Measurements from ENCODE around the gene OSR1.

OSR1 gene

GRCh38 chr2:19363474-19363778, 5.0 kb upstream of the OSR1 start:
- no peak overlapping the region for H3K27ac ChIP-seq (ENCODE audit: insufficient read depth in 1 of 2, low read depth in 1 of 2, low read length in 2 of 2, poor library complexity in 1 of 2, severe bottlenecking in 2 of 2)
- no peaks in the 10 kb centered on the region for H3K36me3 ChIP-seq (ENCODE audit: control insufficient read depth in 4 of 4, insufficient read depth in 4 of 4, low read length in 3 of 4)
- peaks cover 8 to 29% (median 21%) of the 10 kb centered on the region in 4 experiments for H3K4me1 ChIP-seq (ENCODE audit: control extremely low read depth in 1 of 4, control insufficient read depth in 4 of 4, insufficient read depth in 4 of 4, low read length in 3 of 4)
- no peaks in the 10 kb centered on the region for H3K9me3 ChIP-seq (ENCODE audit: control extremely low read depth in 1 of 5, control insufficient read depth in 4 of 5, insufficient read depth in 2 of 5, low read depth in 1 of 5, low read length in 4 of 5)
- peaks cover 28 to 96% (median 57%) of the 10 kb centered on the region in 5 experiments for H3K27me3 ChIP-seq (replicated peaks in 2 of 5; ENCODE audit: control insufficient read depth in 4 of 5, insufficient read depth in 5 of 5, low read length in 4 of 5)
- no peak for DNase-seq
- WGBS (ENCODE audit: insufficient coverage) = 9% methylated on average over 13 of the region's 20 CpGs
- CTCF ChIA-PET = interaction anchor here (0.6 to 1.0 kb wide), 4 partner anchors 842 to 1469 kb away, joined by 3 to 7 read pairs (median 3); no protein-coding TSS in a partner anchor
- POLR2A ChIA-PET = no interaction called here
- peak overlapping the region in 3 of 7 experiments; percentile 47 to 79 (median 76) for H3K4me3 ChIP-seq (ENCODE audit: control insufficient read depth in 1 of 7, extremely low read depth in 1 of 7, insufficient read depth in 4 of 7, low read depth in 2 of 7, low read length in 6 of 7)

- H3K27me3 ChIP-seq (replicated peaks in 2 of 5; ENCODE audit: control insufficient read depth in 4 of 5, insufficient read depth in 5 of 5, low read length in 4 of 5) = peaks cover 28 to 96% (median 55%) of the 10 kb centered on the region in 5 experiments
- ChIA-PET POLR2A (no interaction called here), CTCF (interaction anchor here (0.9 to 5.3 kb wide), 3 partner anchors 13 to 843 kb away, joined by 3 to 63 read pairs (median 7); no protein-coding TSS in a partner anchor)
- no peaks in the 10 kb centered on the region for H3K36me3 ChIP-seq (ENCODE audit: control insufficient read depth in 4 of 4, insufficient read depth in 4 of 4, low read length in 3 of 4)
- no peaks in the 10 kb centered on the region for H3K9me3 ChIP-seq (ENCODE audit: control extremely low read depth in 1 of 5, control insufficient read depth in 4 of 5, insufficient read depth in 2 of 5, low read depth in 1 of 5, low read length in 4 of 5)
- no peak for DNase-seq
- H3K4me3 ChIP-seq (ENCODE audit: control insufficient read depth in 1 of 7, extremely low read depth in 1 of 7, insufficient read depth in 4 of 7, low read depth in 2 of 7, low read length in 6 of 7) = peak overlapping the region in 6 of 7 experiments; percentile 47 to 98 (median 74)
- H3K27ac ChIP-seq (ENCODE audit: insufficient read depth in 1 of 2, low read depth in 1 of 2, low read length in 2 of 2, poor library complexity in 1 of 2, severe bottlenecking in 2 of 2) = no peak overlapping the region
- H3K4me1 ChIP-seq (ENCODE audit: control extremely low read depth in 1 of 4, control insufficient read depth in 4 of 4, insufficient read depth in 4 of 4, low read length in 3 of 4) = peaks cover 8 to 34% (median 24%) of the 10 kb centered on the region in 4 experiments
- under 1% methylated on average over 32 of the region's 33 CpGs for WGBS (ENCODE audit: insufficient coverage)
Observed at GRCh38 chr2:19362755-19363473, 4.5 kb upstream of the OSR1 start.

GRCh38 chr2:19362094-19362754, 3.8 kb upstream of the OSR1 start:
- H3K27me3 ChIP-seq (replicated peaks in 2 of 5; ENCODE audit: control insufficient read depth in 4 of 5, insufficient read depth in 5 of 5, low read length in 4 of 5) = peaks cover 23 to 98% (median 58%) of the 10 kb centered on the region in 5 experiments
- H3K27ac ChIP-seq (ENCODE audit: insufficient read depth in 1 of 2, low read depth in 1 of 2, low read length in 2 of 2, poor library complexity in 1 of 2, severe bottlenecking in 2 of 2) = no peak overlapping the region
- peak overlapping the region in 6 of 7 experiments; percentile 47 to 98 (median 74) for H3K4me3 ChIP-seq (ENCODE audit: control insufficient read depth in 1 of 7, extremely low read depth in 1 of 7, insufficient read depth in 4 of 7, low read depth in 2 of 7, low read length in 6 of 7)
- WGBS (ENCODE audit: insufficient coverage) = 1% methylated on average over 10 of the region's 16 CpGs
- DNase-seq = peak; percentile 61 to 87 (median 84)
- POLR2A ChIA-PET = no interaction called here
- CTCF ChIA-PET = interaction anchor here (5.3 kb wide), 1 partner anchor 13 kb away, joined by 63 read pairs; no protein-coding TSS in a partner anchor
- no peaks in the 10 kb centered on the region for H3K36me3 ChIP-seq (ENCODE audit: control insufficient read depth in 4 of 4, insufficient read depth in 4 of 4, low read length in 3 of 4)
- peaks cover 8 to 37% (median 25%) of the 10 kb centered on the region in 4 experiments for H3K4me1 ChIP-seq (ENCODE audit: control extremely low read depth in 1 of 4, control insufficient read depth in 4 of 4, insufficient read depth in 4 of 4, low read length in 3 of 4)
- H3K9me3 ChIP-seq (ENCODE audit: control extremely low read depth in 1 of 5, control insufficient read depth in 4 of 5, insufficient read depth in 2 of 5, low read depth in 1 of 5, low read length in 4 of 5) = no peaks in the 10 kb centered on the region

GRCh38 chr2:19361325-19361990, 3.0 kb upstream of the OSR1 start:
- no peaks in the 10 kb centered on the region for H3K9me3 ChIP-seq (ENCODE audit: control extremely low read depth in 1 of 5, control insufficient read depth in 4 of 5, insufficient read depth in 2 of 5, low read depth in 1 of 5, low read length in 4 of 5)
- H3K4me1 ChIP-seq (ENCODE audit: control extremely low read depth in 1 of 4, control insufficient read depth in 4 of 4, insufficient read depth in 4 of 4, low read length in 3 of 4) = peaks cover 8 to 39% (median 27%) of the 10 kb centered on the region in 4 experiments
- H3K36me3 ChIP-seq (ENCODE audit: control insufficient read depth in 4 of 4, insufficient read depth in 4 of 4, low read length in 3 of 4) = no peaks in the 10 kb centered on the region
- 6% methylated on average over 49 of the region's 51 CpGs for WGBS (ENCODE audit: insufficient coverage)
- POLR2A ChIA-PET = no interaction called here
- peak overlapping the region in 5 of 7 experiments; percentile 46 to 98 (median 76) for H3K4me3 ChIP-seq (ENCODE audit: control insufficient read depth in 1 of 7, extremely low read depth in 1 of 7, insufficient read depth in 4 of 7, low read depth in 2 of 7, low read length in 6 of 7)
- CTCF ChIA-PET = interaction anchor here (0.9 to 5.3 kb wide), 5 partner anchors 8 to 840 kb away, joined by 3 to 63 read pairs (median 3); no protein-coding TSS in a partner anchor
- no peak for DNase-seq
- H3K27ac ChIP-seq (ENCODE audit: insufficient read depth in 1 of 2, low read depth in 1 of 2, low read length in 2 of 2, poor library complexity in 1 of 2, severe bottlenecking in 2 of 2) = no peak overlapping the region
- peaks cover 23 to 98% (median 65%) of the 10 kb centered on the region in 5 experiments for H3K27me3 ChIP-seq (replicated peaks in 2 of 5; ENCODE audit: control insufficient read depth in 4 of 5, insufficient read depth in 5 of 5, low read length in 4 of 5)

- Histone ChIP-seq H3K9me3 (ENCODE audit: control extremely low read depth in 1 of 5, control insufficient read depth in 4 of 5, insufficient read depth in 2 of 5, low read depth in 1 of 5, low read length in 4 of 5) (no peaks in the 10 kb centered on the region), H3K27ac (ENCODE audit: insufficient read depth in 1 of 2, low read depth in 1 of 2, low read length in 2 of 2, poor library complexity in 1 of 2, severe bottlenecking in 2 of 2) (no peak overlapping the region), H3K27me3 (replicated peaks in 2 of 5; ENCODE audit: control insufficient read depth in 4 of 5, insufficient read depth in 5 of 5, low read length in 4 of 5) (peaks cover 21 to 98% (median 68%) of the 10 kb centered on the region in 5 experiments), H3K4me3 (ENCODE audit: control insufficient read depth in 1 of 7, extremely low read depth in 1 of 7, insufficient read depth in 4 of 7, low read depth in 2 of 7, low read length in 6 of 7) (peak overlapping the region in 2 of 7 experiments; percentile 76 to 79), H3K36me3 (ENCODE audit: control insufficient read depth in 4 of 4, insufficient read depth in 4 of 4, low read length in 3 of 4) (no peaks in the 10 kb centered on the region), H3K4me1 (ENCODE audit: control extremely low read depth in 1 of 4, control insufficient read depth in 4 of 4, insufficient read depth in 4 of 4, low read length in 3 of 4) (peaks cover 8 to 44% (median 30%) of the 10 kb centered on the region in 4 experiments)
- WGBS (ENCODE audit: insufficient coverage) = 7% methylated on average over 16 of the region's 17 CpGs
- no peak for DNase-seq
- ChIA-PET CTCF (interaction anchor here (0.9 to 5.3 kb wide), 5 partner anchors 9 to 840 kb away, joined by 3 to 63 read pairs (median 3); no protein-coding TSS in a partner anchor), POLR2A (no interaction called here)
Observed at GRCh38 chr2:19360966-19361321, 2.5 kb upstream of the OSR1 start.

GRCh38 chr2:19360266-19360965, 2.0 kb upstream of the OSR1 start:
- Histone ChIP-seq H3K27me3 (replicated peaks in 2 of 5; ENCODE audit: control insufficient read depth in 4 of 5, insufficient read depth in 5 of 5, low read length in 4 of 5) (peaks cover 21 to 98% (median 74%) of the 10 kb centered on the region in 5 experiments), H3K4me3 (ENCODE audit: control insufficient read depth in 1 of 7, extremely low read depth in 1 of 7, insufficient read depth in 4 of 7, low read depth in 2 of 7, low read length in 6 of 7) (no peak overlapping the region), H3K9me3 (ENCODE audit: control extremely low read depth in 1 of 5, control insufficient read depth in 4 of 5, insufficient read depth in 2 of 5, low read depth in 1 of 5, low read length in 4 of 5) (no peaks in the 10 kb centered on the region), H3K4me1 (ENCODE audit: control extremely low read depth in 1 of 4, control insufficient read depth in 4 of 4, insufficient read depth in 4 of 4, low read length in 3 of 4) (peaks cover 8 to 45% (median 31%) of the 10 kb centered on the region in 4 experiments), H3K27ac (ENCODE audit: insufficient read depth in 1 of 2, low read depth in 1 of 2, low read length in 2 of 2, poor library complexity in 1 of 2, severe bottlenecking in 2 of 2) (no peak overlapping the region), H3K36me3 (ENCODE audit: control insufficient read depth in 4 of 4, insufficient read depth in 4 of 4, low read length in 3 of 4) (no peaks in the 10 kb centered on the region)
- no peak for DNase-seq
- ChIA-PET POLR2A (no interaction called here), CTCF (interaction anchor here (1.0 to 5.3 kb wide), 4 partner anchors 11 to 839 kb away, joined by 3 to 63 read pairs (median 4); no protein-coding TSS in a partner anchor)
- WGBS (ENCODE audit: insufficient coverage) = 69% methylated on average over 3 of the region's 4 CpGs
